Activated T-helper 1 cell treated with Interleukin-2 at 50 U/mL for 16 hours (primary cell): ENCODE measurements around the gene BRD8.

Experiments used
- DNase-seq: peaks from one replicate; pipeline ENCODE4 v3.0.0-alpha.2; 2020; ENCODE audit warnings: low read depth

BRD8 gene

GRCh38 chr5:138102454-138103318 lies 75.7 kb downstream of the BRD8 start:
- DNase-seq, result no peak

GRCh38 chr5:138096997-138097828 lies 81.2 kb downstream of the BRD8 start:
- no peak for DNase-seq

- no peak for DNase-seq
These were observed 82.1 kb downstream of the BRD8 start for GRCh38 chr5:138096363-138096762.

- DNase-seq, result no peak
These were observed 83.1 kb downstream of the BRD8 start for GRCh38 chr5:138095100-138095907.

GRCh38 chr5:138093036-138093435 lies 85.4 kb downstream of the BRD8 start:
- no peak for DNase-seq

GRCh38 chr5:138092301-138092700 lies 86.1 kb downstream of the BRD8 start:
- DNase-seq, result no peak

- DNase-seq, result no peak
These were observed 86.7 kb downstream of the BRD8 start for GRCh38 chr5:138091685-138092084.
